ENCODE measurements around the gene KRTAP1-5. TPM values are rescaled to one million over a fixed set of nuclear protein-coding genes. Genes with fewer than 3 reads are reported as not detected.
"Not testable (repeated sequence)": the region's sequence is repeated elsewhere in the genome, so short reads cannot be mapped to it uniquely, and the experiment has no call there.

KRTAP1-5 gene
- total RNA-seq, 1 experiment from 2014 or later = not detected

DNA sequence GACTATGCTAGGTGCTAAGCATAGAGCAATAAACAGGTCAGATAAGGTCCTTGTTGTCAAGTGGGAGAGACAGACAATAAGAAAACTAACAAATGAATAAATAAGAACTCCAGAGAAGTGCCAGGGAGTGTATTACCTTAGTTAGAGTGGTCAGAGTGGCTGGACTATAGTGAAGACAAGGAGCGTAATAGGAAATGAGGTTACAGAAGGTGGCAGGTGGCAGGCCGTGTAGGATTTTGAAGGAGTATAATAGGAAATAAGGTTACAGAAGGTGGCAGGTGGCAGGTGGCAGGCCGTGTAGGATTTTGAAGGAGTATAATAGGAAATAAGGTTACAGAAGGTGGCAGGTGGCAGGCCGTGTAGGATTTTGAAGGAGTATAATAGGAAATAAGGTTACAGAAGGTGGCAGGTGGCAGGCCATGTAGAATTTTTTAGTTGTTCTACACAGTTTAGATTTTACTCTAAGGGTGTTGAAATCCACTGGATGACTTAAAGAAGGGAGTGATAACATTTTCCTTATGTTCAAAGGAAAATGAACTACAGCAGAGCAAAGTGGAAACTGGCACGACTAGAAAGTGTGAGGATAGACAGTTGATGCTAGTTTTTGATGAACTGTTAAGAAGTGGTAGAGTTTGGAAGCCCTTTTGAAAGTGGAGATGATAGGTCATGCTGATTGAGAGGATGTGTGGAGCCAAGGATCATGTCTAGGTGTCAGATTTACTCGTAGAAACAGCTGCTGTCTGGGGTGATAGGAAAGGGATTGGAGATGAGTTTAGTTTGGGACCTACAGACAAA lies 14.5 kb downstream of the KRTAP1-5 start:
- DNase-seq (ENCODE audit: low spot score) = peak; percentile 58
- in situ Hi-C loops (cut with HindIII; ENCODE audit: low sequenced_read_pairs) = no loop called here

GRCh38 chr17:41010441-41010840 lies 16.6 kb downstream of the KRTAP1-5 start:
- DNase-seq (ENCODE audit: low spot score) = no peak
- in situ Hi-C loops (cut with HindIII; ENCODE audit: low sequenced_read_pairs) = no loop called here

DNA sequence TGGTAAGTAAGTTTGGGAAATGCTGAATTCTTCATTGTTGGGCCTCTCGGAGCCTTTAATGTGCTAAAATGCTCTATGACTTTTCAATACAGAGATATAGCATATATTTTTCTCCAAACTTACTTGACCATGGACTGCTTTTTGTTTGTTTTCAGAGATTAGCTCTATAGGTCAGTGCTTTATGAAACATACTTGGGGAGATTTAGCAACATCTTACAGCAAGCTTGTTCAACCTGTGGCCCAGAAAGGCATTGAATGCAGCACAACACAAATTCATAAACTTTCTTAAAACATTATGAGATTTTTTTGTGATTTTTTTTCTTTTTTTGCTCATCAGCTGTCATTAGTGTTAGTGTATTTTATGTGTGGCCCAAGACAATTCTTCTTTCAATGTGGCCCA lies 17.1 kb downstream of the KRTAP1-5 start:
- no peak for DNase-seq (ENCODE audit: low spot score)
- in situ Hi-C loops (cut with HindIII; ENCODE audit: low sequenced_read_pairs) = no loop called here

- no peak for DNase-seq (ENCODE audit: low spot score)
- in situ Hi-C loops (cut with HindIII; ENCODE audit: low sequenced_read_pairs) = no loop called here
Observed at GRCh38 chr17:41009301-41009760, 17.7 kb downstream of the KRTAP1-5 start.

DNA sequence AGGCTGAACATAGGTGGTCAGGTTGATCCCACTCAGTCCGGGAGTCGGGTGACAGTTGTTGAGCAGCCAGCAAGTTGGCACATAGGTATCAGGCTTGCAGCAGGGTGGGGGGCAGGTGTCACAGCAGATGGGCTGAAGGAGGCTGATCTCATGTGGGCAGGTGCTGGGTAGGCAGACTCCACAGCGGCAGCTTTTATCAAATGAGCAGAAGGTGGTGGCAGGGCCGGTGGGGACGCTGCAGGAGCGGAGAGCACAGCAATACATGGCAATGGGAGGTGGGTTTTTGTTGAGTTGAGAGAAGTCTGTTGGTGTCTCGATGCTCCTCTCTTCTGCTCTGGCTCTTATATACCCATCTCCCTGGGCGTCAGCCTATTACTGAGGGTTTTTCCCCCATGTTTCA lies 18.2 kb downstream of the KRTAP1-5 start, which contains the start of gene KRTAP3-1:
Gene KRTAP3-1, minus strand, starts transcription at position 318 of the 400 bp plus-strand sequence. Its CDS starts 54 bp downstream, at position 264.
- in situ Hi-C loops (cut with HindIII; ENCODE audit: low sequenced_read_pairs) = no loop called here
- DNase-seq (ENCODE audit: low spot score) = peak; percentile 47

DNA sequence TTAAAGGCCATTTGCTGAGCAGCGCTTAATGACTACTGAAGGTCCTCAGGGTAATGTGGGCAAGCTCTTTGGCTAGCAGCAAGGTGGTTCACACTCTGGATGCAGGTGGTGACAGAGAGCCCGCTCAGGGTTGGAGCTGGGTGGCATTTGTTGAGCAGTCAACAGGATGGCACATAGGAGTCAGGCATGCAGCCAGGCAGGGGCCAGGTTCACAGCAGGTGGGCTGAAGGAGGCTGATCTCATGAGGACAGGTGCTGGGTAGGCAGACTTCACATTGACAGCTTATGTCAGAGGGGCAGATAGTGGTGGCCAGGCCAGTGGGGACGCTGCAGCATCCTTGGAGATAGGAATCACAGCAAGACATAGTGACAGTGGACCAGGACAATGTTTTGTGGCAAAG lies 22.6 kb downstream of the KRTAP1-5 start:
- DNase-seq (ENCODE audit: low spot score) = no peak
- in situ Hi-C loops (cut with HindIII; ENCODE audit: low sequenced_read_pairs) = no loop called here

DNA sequence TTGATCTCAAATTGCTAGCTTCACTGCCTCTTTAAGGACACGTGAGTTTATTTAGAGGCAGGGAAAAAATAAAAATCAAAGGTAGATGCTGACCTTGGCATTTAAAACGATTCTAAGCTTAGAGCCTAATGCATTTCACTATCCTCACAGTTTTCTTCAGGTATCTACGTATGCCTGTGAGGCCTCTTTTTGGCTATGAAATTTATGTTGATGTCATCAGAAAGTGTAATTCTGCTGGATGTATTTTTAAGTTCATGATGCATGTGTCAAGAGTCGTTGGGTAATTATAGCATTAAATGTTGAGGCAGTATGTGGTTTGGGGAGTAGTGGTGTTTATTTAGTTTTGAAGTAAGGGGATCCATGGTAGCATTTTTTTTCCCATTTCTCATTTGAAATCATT lies 23.1 kb downstream of the KRTAP1-5 start:
- no peak for DNase-seq (ENCODE audit: low spot score)

DNA sequence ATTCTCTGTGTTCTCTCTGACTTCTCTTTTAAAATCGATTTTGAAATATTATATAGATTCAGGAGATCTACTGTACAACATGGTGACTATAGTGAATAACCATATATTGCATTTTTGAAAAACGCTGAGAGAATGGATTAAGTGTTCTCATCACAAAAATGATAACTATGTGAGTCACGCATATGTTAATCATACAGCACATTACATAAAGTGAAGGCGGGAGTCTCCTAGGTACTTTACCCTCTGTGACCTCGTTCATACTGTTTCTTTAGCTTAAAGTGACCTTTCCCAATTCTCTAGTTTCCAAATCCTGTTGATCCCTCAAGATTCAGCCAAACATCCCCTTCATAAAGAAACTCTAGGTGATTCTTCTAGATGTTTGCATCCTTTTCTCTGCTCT lies 24.2 kb downstream of the KRTAP1-5 start:
- in situ Hi-C loops (cut with HindIII; ENCODE audit: low sequenced_read_pairs) = no loop called here
- no peak for DNase-seq (ENCODE audit: low spot score)

More for the DNA sequence above, 23.1 kb downstream of the KRTAP1-5 start:
- in situ Hi-C loops (cut with HindIII; ENCODE audit: low sequenced_read_pairs) = no loop called here

DNA sequence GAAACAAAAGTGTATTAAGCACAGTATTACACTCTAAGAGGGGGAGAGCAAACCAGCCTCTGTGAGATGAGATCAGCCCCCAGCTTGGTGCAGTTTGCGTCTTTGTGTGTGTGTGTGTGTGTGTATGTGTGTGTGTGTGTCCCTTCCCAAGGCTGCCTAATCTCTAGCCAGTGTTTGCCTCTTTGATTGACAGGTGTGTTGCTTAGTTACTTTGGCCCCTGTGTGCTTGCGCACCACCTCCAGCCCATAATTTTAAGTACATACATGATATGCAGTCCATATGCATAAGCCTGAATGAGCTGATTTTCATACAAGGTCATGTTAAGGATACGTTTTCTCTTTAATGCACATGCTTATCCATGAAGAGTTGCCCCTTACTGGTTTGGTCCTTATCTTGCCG lies 25.2 kb downstream of the KRTAP1-5 start:
- no peak for DNase-seq (ENCODE audit: low spot score)
- in situ Hi-C loops (cut with HindIII; ENCODE audit: low sequenced_read_pairs) = no loop called here

- in situ Hi-C loops (cut with HindIII; ENCODE audit: low sequenced_read_pairs); DNase-seq (ENCODE audit: low spot score): not testable (repeated sequence)
Observed at GRCh38 chr17:40999563-40999962, 27.4 kb downstream of the KRTAP1-5 start, which contains the start of gene KRTAP3-2. TSS of gene KRTAP3-2 (minus strand) at chr17:40999906. CDS start at chr17:40999853, 53 bp downstream.

GRCh38 chr17:40997361-40997760 lies 29.6 kb downstream of the KRTAP1-5 start:
- in situ Hi-C loops (cut with HindIII; ENCODE audit: low sequenced_read_pairs) = no loop called here
- no peak for DNase-seq (ENCODE audit: low spot score)

DNA sequence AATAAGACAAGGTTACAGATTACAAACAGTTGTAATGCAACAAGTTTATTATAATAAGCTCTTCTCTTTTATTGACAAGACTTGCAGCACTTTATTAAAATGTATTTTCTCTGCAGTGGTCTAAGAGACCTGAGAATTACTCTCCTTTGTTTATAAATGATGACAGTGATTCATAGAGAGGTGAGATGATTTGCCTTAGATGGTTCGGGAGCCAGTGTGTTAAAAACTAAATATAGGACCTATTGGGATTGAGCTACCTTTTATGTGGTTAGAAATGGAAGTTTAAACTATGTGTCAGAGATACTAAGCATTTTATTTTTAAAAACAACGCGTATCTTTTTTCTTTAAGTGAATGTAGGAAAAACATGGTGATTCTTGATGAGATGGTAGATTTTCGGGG lies 30.2 kb downstream of the KRTAP1-5 start:
- in situ Hi-C loops (cut with HindIII; ENCODE audit: low sequenced_read_pairs) = no loop called here
- DNase-seq (ENCODE audit: low spot score) = no peak

DNA sequence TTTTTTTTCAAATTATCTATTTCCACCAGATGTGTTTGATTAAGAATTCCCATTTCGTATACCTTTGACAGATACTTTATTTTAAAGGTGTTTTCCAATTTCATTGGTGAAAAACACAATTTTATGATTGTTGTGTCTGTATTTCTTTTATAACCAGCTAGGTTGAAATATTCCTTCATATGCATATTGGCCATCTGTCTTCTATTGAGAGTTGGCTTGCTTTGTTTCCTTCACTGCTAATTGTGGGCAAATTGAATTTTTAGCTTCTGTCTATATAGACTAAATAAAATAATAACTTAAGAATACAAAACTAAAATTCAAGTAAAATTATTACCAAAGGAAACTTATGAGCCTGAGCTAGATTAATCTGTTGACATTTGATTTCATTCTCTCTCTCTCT lies 31.9 kb downstream of the KRTAP1-5 start:
- peak; percentile 64 for DNase-seq (ENCODE audit: low spot score)
- in situ Hi-C loops (cut with HindIII; ENCODE audit: low sequenced_read_pairs) = no loop called here

DNA sequence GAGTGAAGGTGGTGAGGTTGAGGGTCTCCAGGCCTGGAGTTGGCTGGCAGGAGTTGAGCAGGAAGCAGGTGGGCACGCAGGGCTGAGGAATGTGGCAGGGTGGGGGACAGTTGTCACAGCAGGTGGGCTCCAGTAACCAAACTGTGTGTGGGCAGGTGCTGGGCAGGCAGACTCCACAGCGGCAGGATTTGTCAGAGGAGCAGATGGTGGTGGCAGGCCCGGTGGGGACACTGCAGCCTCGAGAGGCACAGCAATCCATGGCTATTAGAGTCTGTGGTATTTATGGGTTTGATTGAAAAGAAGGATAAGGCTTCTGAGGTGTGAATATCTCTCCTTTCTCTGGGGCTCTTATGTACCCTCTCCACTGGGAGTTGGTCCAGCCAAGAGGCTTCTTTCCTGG lies 33.2 kb downstream of the KRTAP1-5 start, which contains the start of gene KRTAP3-3:
Gene KRTAP3-3, minus strand, starts transcription at position 326 of the 400 bp plus-strand sequence. Its CDS starts 67 bp downstream, at position 259.
- DNase-seq (ENCODE audit: low spot score) = peak; percentile 23
- in situ Hi-C loops (cut with HindIII; ENCODE audit: low sequenced_read_pairs) = no loop called here

DNA sequence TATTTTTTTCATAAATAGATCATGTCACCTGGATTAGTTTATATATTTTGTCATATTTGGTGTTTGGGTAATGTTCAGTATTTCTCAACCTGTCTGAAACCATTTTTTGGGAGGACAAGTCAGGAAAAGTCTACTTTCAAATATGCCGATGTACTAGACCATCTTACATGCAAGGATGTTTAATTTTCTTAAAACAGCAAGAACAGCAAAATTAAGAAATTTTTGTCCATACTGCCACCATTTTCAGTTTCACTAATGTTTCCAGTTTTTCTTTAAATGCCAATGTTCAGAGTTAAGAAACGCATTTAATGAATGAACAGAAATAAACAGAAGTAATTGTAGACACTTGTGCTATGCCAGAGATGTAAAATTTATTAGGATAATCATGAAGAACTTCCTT lies 33.9 kb downstream of the KRTAP1-5 start:
- in situ Hi-C loops (cut with HindIII; ENCODE audit: low sequenced_read_pairs) = no loop called here
- no peak for DNase-seq (ENCODE audit: low spot score)

- in situ Hi-C loops (cut with HindIII; ENCODE audit: low sequenced_read_pairs) = no loop called here
- DNase-seq (ENCODE audit: low spot score) = no peak
Observed at GRCh38 chr17:40992666-40993065, 34.3 kb downstream of the KRTAP1-5 start.

DNA sequence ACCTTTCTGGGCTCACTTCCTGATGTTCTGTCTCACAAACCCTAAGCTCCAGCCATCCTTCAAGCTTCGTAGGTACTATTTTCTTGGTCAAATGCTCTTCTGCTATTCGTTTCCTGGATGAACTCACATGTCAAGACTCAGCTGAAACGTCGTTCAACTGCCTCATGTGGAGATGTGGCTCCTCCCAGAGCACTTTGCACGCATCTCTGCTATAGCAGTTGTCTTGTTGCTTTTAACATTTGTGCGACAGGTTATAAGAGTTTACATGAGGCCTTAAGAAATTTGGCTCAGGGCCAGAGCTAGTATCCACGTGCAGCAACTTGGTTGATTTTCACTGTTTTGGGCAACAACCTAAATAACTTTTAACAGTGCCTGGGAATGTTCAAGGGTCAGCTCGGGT lies 40.1 kb downstream of the KRTAP1-5 start:
- in situ Hi-C loops (cut with HindIII; ENCODE audit: low sequenced_read_pairs) = no loop called here
- DNase-seq (ENCODE audit: low spot score) = no peak

GRCh38 chr17:40984226-40984625 lies 42.8 kb downstream of the KRTAP1-5 start, which contains the start of gene KRT40:
TSS of gene KRT40 (minus strand) at chr17:40984326. CDS start at chr17:40984273, 53 bp downstream.
- DNase-seq (ENCODE audit: low spot score) = no peak
- in situ Hi-C loops (cut with HindIII; ENCODE audit: low sequenced_read_pairs) = no loop called here

DNA sequence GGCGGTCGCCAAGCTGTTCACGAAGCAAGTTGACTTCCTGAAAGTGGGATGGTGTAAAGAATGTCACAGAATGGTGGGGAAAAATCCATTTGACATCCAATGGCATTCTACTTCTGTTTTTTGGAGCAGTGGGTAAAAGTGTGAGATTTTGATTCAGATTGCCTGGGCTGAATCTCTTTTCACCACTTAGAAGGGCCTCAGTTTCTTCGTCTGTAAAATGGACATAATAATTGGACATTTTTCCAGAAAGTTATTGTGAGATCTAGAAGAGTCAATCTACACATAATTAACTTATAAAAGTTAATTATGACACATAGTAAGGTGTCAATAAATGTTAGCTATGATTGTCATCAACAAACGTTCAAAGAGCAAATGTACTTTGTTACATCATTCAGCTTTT lies 45.9 kb downstream of the KRTAP1-5 start:
- in situ Hi-C loops (cut with HindIII; ENCODE audit: low sequenced_read_pairs) = no loop called here
- DNase-seq (ENCODE audit: low spot score) = no peak

DNA sequence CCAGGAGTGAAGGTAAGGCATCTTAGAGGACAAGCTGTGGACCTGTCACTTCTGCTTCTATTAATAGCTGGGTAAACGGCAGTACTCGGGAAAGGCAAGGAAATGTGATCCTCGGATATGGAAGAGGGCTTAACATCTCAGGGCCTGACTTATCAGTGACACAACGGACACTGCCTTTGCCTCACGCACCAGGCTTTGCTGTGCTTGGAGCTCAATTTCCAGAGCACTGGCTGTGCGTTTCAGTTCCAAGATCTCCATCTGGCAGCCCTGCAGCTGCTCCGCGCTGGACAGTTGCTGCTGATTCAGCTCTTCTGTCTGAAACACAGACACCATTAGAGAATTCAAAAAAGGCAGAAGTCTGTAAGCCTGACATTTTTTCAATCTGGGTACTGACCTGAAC lies 46.4 kb downstream of the KRTAP1-5 start:
- in situ Hi-C loops (cut with HindIII; ENCODE audit: low sequenced_read_pairs) = no loop called here
- DNase-seq (ENCODE audit: low spot score) = peak; percentile 40

GRCh38 chr17:40980117-40980516 lies 46.9 kb downstream of the KRTAP1-5 start:
- DNase-seq (ENCODE audit: low spot score) = no peak

More at GRCh38 chr17:40980117-40980516, 46.9 kb downstream of the KRTAP1-5 start:
- in situ Hi-C loops (cut with HindIII; ENCODE audit: low sequenced_read_pairs) = no loop called here

All from G401 (cell line).